ENCODE measurements around the gene TMEM181.
A peak's percentile ranks its signal among the peaks of the same experiment; 100 is the strongest.

TMEM181 gene

DNA sequence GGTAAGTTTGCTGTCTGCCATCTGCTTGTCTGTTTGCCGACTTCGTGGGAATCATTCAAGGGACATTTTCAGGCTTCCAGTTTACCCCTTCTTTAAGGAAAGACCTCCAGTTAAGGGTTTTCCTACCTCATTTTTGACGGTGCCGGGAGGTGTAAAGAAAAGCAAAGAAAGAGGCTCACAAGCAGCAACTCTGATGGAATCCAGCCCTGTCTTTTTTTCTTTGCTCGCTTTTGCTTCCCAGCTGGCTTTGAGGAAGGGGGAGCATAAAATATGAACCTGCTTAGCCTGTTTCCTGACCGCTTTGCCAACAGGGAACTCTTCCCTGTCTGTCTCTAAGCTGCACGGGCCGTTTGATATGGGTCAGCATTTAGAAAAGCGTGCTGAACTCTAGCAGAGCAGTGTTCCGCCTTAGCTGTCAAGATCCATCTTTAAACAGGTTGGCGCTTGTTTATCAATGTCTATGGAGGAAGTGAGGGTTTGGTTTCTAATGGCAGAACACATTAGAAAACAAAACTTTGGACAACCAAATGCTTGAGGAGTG is 103.8 kb downstream of the TMEM181 start:
- Histone ChIP-seq H3K27me3 (ENCODE audit: insufficient read depth, poor library complexity, severe bottlenecking) (peaks cover 43% of the 10 kb centered on the region), H3K4me3 (replicated peaks; ENCODE audit: insufficient read depth, low read length) (no peak overlapping the region), H3K27ac (replicated peaks) (no peak overlapping the region)
- no peak for DNase-seq (ENCODE audit: low read depth in 1 of 2, low spot score in 1 of 2)
- TF ChIP-seq, protein P1, sequence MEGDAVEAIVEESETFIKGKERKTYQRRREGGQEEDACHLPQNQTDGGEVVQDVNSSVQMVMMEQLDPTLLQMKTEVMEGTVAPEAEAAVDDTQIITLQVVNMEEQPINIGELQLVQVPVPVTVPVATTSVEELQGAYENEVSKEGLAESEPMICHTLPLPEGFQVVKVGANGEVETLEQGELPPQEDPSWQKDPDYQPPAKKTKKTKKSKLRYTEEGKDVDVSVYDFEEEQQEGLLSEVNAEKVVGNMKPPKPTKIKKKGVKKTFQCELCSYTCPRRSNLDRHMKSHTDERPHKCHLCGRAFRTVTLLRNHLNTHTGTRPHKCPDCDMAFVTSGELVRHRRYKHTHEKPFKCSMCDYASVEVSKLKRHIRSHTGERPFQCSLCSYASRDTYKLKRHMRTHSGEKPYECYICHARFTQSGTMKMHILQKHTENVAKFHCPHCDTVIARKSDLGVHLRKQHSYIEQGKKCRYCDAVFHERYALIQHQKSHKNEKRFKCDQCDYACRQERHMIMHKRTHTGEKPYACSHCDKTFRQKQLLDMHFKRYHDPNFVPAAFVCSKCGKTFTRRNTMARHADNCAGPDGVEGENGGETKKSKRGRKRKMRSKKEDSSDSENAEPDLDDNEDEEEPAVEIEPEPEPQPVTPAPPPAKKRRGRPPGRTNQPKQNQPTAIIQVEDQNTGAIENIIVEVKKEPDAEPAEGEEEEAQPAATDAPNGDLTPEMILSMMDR (IDR thresholded peaks at IDR 0.05; ENCODE audit: insufficient read depth, low read length): no peak
- TF ChIP-seq REST (IDR thresholded peaks at IDR 0.05; ENCODE audit: insufficient replicate concordance, low read depth): no peak
- no peak for TF ChIP-seq SPI1 (IDR thresholded peaks at IDR 0.05; ENCODE audit: borderline replicate concordance, low read depth)
- TF ChIP-seq POLR2AphosphoS5 (IDR thresholded peaks at IDR 0.05; ENCODE audit: low read depth): no peak
- no peak for TF ChIP-seq GABPA (IDR thresholded peaks at IDR 0.05; ENCODE audit: low read depth)

GRCh38 chr6:158665332-158665731 is 105.4 kb downstream of the TMEM181 start:
- DNase-seq (ENCODE audit: low read depth in 1 of 2, low spot score in 1 of 2): no peak
- peaks cover 54% of the 10 kb centered on the region for H3K27me3 ChIP-seq (ENCODE audit: insufficient read depth, poor library complexity, severe bottlenecking)
- no peak overlapping the region for H3K4me3 ChIP-seq (replicated peaks; ENCODE audit: insufficient read depth, low read length)
- TF ChIP-seq, protein P1 (IDR thresholded peaks at IDR 0.05; ENCODE audit: insufficient read depth, low read length): no peak
- TF ChIP-seq REST (IDR thresholded peaks at IDR 0.05; ENCODE audit: insufficient replicate concordance, low read depth) (no peak), POLR2AphosphoS5 (IDR thresholded peaks at IDR 0.05; ENCODE audit: low read depth) (no peak)
- H3K27ac ChIP-seq (replicated peaks): no peak overlapping the region

DNA sequence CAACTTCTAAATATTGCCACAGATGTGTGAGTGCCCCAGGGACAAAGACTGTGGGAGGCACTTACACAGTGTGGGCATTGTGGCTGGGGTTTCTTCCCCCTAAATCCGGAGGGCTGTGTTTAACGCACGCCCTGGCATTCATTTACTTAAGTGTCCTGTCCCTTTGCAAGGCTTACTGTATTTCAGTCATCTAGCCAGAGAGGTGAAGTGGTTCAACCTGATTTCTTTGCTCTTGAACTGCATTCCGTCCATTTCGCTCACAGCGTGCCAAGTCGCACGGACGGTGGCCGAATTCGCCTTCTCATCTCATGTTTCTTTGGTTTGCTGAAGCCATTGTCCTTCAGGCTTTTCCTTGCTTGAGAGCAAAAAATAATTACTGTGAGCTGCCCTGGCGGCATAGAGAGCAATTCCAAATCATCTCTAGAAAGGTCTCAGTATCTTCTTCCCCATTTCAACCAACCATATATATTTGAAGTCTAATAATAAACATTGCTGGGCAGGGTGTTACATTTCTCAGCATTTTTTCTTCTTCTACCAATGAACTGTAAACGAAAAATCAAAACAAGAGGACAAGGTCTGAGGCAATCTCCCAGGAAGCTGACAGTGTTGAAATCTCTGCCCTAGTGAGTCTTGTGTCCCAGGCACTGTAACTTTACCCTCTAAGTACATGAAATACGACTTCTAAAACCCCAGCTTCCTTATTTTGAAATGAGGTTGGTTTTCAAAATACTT is 106.9 kb downstream of the TMEM181 start:
- Histone ChIP-seq H3K27me3 (ENCODE audit: insufficient read depth, poor library complexity, severe bottlenecking) (peaks cover 51% of the 10 kb centered on the region), H3K4me3 (replicated peaks; ENCODE audit: insufficient read depth, low read length) (no peak overlapping the region), H3K27ac (replicated peaks) (peak overlapping the region; percentile 24)
- DNase-seq (ENCODE audit: low read depth in 1 of 2, low spot score in 1 of 2): peak; percentile 73 to 88
- peak; percentile 69; the same call in 1 of the 2 replicates for TF ChIP-seq SPI1 (IDR thresholded peaks at IDR 0.05; ENCODE audit: borderline replicate concordance, low read depth)
- TF ChIP-seq POLR2AphosphoS5 (IDR thresholded peaks at IDR 0.05; ENCODE audit: low read depth): peak; percentile 89
- TF ChIP-seq, protein P1 (IDR thresholded peaks at IDR 0.05; ENCODE audit: insufficient read depth, low read length): no peak
- TF ChIP-seq REST (IDR thresholded peaks at IDR 0.05; ENCODE audit: insufficient replicate concordance, low read depth): peak; percentile 55
- TF ChIP-seq GABPA (IDR thresholded peaks at IDR 0.05; ENCODE audit: low read depth): peak; percentile 54; the same call in 1 of the 2 replicates

Measured in HL-60 (cell line).